K562 (cell line): ENCODE measurements around the gene C1orf74. TPM values are rescaled to one million over a fixed set of nuclear protein-coding genes. Genes with fewer than 3 reads are reported as not detected.
A peak's percentile ranks its signal among the peaks of the same experiment; 100 is the strongest.

Experiments used
- BMI1 ChIP-seq: fragments of 150-350 bp; IDR thresholded peaks from 2 replicates; pipeline ENCODE4 v1.6.1; 2014; ENCODE audit warnings: low read length
- DACH1 ChIP-seq: fragments of 450-650 bp; IDR thresholded peaks from 2 replicates; pipeline ENCODE4 v1.6.1; 2018; ENCODE audit not compliant: partially characterized antibody
- DDX20 ChIP-seq: fragments of 450-650 bp; IDR thresholded peaks from 2 replicates; pipeline ENCODE4 v1.6.1; 2016; ENCODE audit warnings: missing genetic modification characterization, low read depth, mild to moderate bottlenecking, missing compliant biosample characterization, moderate library complexity
- KLF1 ChIP-seq: fragments of 450-650 bp; IDR thresholded peaks from 2 replicates; pipeline ENCODE4 v1.6.1; 2016; ENCODE audit warnings: missing genetic modification characterization, missing compliant biosample characterization
- KLF16 ChIP-seq: IDR thresholded peaks from 2 replicates; pipeline ENCODE4 v1.6.1; 2016; ENCODE audit warnings: antibody characterized with exemption
- MED1 ChIP-seq: sonication (generic); formaldehyde crosslinking; IDR thresholded peaks from 2 replicates; pipeline ENCODE4 v1.8.1; 2023; ENCODE audit warnings: missing genetic modification reagents, borderline replicate concordance
- MLLT1 ChIP-seq, 2 experiments: fragments of 450-650 bp; IDR thresholded peaks; 2 replicates each; pipeline ENCODE4 v1.6.1; 2016
- POLR2AphosphoS2 ChIP-seq: IDR thresholded peaks from 2 replicates; pipeline ENCODE4 v1.6.1; 2012; ENCODE audit warnings: low read length, improper control_type of control experiment
- SMARCA5 ChIP-seq: fragments of 450-650 bp; IDR thresholded peaks from 2 replicates; pipeline ENCODE4 v1.6.1; 2016
- SUPT5H ChIP-seq: fragments of 450-650 bp; IDR thresholded peaks from 2 replicates; pipeline ENCODE4 v1.6.1; 2016
- ZNF668 ChIP-seq: fragments of 250-450 bp; sonication (Bioruptor Pico); IDR thresholded peaks from 2 replicates; pipeline ENCODE4 v1.8.0; 2022; ENCODE audit warnings: mild to moderate bottlenecking, inconsistent platforms
- ZNF695 ChIP-seq: fragments of 450-650 bp; formaldehyde crosslinking; IDR thresholded peaks from 2 replicates; pipeline ENCODE4 v1.4.0; 2020; ENCODE audit warnings: mild to moderate bottlenecking, moderate library complexity
- polyA plus RNA-seq, 8 experiments: library from polyadenylated mRNA; depleted of rRNA in 4 of 8; stranded (reverse) in 5 of 8; unstranded in 3 of 8; fragments of >200 nt; fragmentation: Nextera tagmentation in 2 of 8; fragmentation: Illumina TruSeq in 1 of 8; extraction: Ambion mirVana in 2 of 8; extraction: Trizol in 1 of 8; gene quantifications; 2 replicates each; pipeline versions ENCODE4 v1.2.1 to v1.2.3, GENCODE V29; 2011 to 2014; ENCODE audit warnings: inconsistent platforms in 1 of 8, missing spikeins in 1 of 8
- total RNA-seq, 7 experiments: library from RNA; depleted of rRNA in 6 of 7; stranded (reverse); fragments of >200 nt in 6 of 7; fragmentation: Illumina TruSeq in 2 of 7; extraction: Trizol in 2 of 7; gene quantifications; 2 replicates each; pipeline versions ENCODE4 v1.2.1 to v1.2.3, GENCODE V29; 2011 to 2021; ENCODE audit warnings: low replicate concordance in 1 of 7
- TF ChIP-seq, protein P1 (sequence below): fragments of 250-450 bp; sonication (Bioruptor Pico); IDR thresholded peaks from 2 replicates; pipeline ENCODE4 v1.4.0; 2020
- TF ChIP-seq, protein P2 (sequence below), 3 experiments: IDR thresholded peaks in 2 of 3; conservative IDR thresholded peaks in 1 of 3; 2 replicates each; pipeline ENCODE4 v1.5.1; 2011 to 2012; ENCODE audit warnings: low read length in 3 of 3, mild to moderate bottlenecking in 3 of 3, control low read depth in 2 of 3, improper control_type of control experiment in 1 of 3, inconsistent platforms in 1 of 3, low read depth in 1 of 3, mixed read lengths in 1 of 3, moderate library complexity in 1 of 3; ENCODE audit not compliant: insufficient read depth in 2 of 3
- TF ChIP-seq, protein P3 (sequence below): fragments of 450-650 bp; formaldehyde crosslinking; IDR thresholded peaks from 2 replicates; pipeline ENCODE4 v1.4.0; 2020; ENCODE audit warnings: mild to moderate bottlenecking
- TF ChIP-seq, protein P4 (sequence below): fragments of 450-650 bp; IDR thresholded peaks from 2 replicates; pipeline ENCODE4 v1.6.1; 2014; ENCODE audit warnings: low read depth, mild to moderate bottlenecking, moderate library complexity, borderline replicate concordance

The C1orf74 gene
- total and polyA plus RNA-seq, 9 of the 15 experiments (the other 6 are each of a cell fraction or from before 2014, with no cell fraction given): 4.0 to 7.6 (median 5.7) TPM

DNA sequence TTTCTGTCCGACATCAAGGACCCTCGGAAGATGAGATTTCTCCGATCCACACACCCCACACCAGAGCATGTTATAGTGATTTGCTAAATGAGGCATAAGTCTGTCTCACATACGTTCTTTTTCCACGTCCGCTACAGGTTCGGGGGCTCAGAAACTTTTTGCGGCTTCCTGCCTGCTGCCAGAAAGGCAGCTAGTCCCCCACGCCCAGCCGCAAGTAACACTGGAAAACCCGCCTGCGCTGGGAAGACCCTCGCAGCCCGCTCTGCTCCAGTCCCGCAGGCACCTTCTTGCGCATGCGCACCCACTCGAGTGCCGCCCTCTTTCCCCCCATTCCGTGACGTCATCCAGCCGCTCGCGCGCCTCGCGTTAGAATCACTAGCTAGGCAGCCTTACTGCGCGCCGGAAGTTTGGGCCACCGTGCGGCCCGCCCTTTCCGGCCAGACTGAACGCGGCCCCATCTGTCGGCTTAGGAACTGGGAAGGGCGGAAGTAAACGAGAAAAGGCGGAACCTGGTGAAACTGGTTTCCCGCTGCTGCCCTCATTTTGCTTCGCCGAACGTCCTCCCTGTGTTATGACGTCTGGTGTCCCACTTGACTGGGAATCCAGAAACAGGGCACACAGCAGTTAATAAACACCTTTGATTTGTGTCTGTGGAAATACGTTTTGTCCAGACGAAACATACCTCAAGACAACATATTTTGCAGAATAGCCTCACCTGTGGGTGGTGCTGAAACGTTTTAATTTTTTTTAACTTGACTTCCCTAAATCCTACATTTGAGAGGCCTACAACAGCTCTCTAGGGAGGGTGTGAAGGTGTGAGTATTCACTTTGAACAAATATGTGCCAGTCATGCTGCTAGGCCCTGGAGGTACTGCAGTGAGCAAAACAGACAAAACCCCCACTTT lies at the start of gene C1orf74 (continued):
- TF ChIP-seq, protein P1, sequence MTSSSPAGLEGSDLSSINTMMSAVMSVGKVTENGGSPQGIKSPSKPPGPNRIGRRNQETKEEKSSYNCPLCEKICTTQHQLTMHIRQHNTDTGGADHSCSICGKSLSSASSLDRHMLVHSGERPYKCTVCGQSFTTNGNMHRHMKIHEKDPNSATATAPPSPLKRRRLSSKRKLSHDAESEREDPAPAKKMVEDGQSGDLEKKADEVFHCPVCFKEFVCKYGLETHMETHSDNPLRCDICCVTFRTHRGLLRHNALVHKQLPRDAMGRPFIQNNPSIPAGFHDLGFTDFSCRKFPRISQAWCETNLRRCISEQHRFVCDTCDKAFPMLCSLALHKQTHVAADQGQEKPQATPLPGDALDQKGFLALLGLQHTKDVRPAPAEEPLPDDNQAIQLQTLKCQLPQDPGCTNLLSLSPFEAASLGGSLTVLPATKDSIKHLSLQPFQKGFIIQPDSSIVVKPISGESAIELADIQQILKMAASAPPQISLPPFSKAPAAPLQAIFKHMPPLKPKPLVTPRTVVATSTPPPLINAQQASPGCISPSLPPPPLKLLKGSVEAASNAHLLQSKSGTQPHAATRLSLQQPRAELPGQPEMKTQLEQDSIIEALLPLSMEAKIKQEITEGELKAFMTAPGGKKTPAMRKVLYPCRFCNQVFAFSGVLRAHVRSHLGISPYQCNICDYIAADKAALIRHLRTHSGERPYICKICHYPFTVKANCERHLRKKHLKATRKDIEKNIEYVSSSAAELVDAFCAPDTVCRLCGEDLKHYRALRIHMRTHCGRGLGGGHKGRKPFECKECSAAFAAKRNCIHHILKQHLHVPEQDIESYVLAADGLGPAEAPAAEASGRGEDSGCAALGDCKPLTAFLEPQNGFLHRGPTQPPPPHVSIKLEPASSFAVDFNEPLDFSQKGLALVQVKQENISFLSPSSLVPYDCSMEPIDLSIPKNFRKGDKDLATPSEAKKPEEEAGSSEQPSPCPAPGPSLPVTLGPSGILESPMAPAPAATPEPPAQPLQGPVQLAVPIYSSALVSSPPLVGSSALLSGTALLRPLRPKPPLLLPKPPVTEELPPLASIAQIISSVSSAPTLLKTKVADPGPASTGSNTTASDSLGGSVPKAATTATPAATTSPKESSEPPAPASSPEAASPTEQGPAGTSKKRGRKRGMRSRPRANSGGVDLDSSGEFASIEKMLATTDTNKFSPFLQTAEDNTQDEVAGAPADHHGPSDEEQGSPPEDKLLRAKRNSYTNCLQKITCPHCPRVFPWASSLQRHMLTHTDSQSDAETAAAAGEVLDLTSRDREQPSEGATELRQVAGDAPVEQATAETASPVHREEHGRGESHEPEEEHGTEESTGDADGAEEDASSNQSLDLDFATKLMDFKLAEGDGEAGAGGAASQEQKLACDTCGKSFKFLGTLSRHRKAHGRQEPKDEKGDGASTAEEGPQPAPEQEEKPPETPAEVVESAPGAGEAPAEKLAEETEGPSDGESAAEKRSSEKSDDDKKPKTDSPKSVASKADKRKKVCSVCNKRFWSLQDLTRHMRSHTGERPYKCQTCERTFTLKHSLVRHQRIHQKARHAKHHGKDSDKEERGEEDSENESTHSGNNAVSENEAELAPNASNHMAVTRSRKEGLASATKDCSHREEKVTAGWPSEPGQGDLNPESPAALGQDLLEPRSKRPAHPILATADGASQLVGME (CRISPR knock-in tag): no peak
- peak; percentile 69 to 74; a peak in 3 of 4 replicates for TF ChIP-seq MLLT1 (IDR thresholded peaks at IDR 0.05)
- TF ChIP-seq, protein P2, sequence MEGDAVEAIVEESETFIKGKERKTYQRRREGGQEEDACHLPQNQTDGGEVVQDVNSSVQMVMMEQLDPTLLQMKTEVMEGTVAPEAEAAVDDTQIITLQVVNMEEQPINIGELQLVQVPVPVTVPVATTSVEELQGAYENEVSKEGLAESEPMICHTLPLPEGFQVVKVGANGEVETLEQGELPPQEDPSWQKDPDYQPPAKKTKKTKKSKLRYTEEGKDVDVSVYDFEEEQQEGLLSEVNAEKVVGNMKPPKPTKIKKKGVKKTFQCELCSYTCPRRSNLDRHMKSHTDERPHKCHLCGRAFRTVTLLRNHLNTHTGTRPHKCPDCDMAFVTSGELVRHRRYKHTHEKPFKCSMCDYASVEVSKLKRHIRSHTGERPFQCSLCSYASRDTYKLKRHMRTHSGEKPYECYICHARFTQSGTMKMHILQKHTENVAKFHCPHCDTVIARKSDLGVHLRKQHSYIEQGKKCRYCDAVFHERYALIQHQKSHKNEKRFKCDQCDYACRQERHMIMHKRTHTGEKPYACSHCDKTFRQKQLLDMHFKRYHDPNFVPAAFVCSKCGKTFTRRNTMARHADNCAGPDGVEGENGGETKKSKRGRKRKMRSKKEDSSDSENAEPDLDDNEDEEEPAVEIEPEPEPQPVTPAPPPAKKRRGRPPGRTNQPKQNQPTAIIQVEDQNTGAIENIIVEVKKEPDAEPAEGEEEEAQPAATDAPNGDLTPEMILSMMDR (IDR thresholded peaks at IDR 0.05 in 2 of 3, conservative IDR thresholded peaks at IDR 0.05 in 1 of 3; ENCODE audit: insufficient read depth in 2 of 3, low read depth in 1 of 3, low read length in 3 of 3): peak in 2 of 3 experiments; percentile 14 to 34; a peak in 2 of 6 replicates
- TF ChIP-seq, protein P3, sequence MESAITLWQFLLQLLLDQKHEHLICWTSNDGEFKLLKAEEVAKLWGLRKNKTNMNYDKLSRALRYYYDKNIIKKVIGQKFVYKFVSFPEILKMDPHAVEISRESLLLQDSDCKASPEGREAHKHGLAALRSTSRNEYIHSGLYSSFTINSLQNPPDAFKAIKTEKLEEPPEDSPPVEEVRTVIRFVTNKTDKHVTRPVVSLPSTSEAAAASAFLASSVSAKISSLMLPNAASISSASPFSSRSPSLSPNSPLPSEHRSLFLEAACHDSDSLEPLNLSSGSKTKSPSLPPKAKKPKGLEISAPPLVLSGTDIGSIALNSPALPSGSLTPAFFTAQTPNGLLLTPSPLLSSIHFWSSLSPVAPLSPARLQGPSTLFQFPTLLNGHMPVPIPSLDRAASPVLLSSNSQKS (CRISPR knock-in tag): 0 out of 2 replicates have a peak, but pooled peaks have one; percentile 20
- TF ChIP-seq SMARCA5: no peak
- TF ChIP-seq MED1 (CRISPR knock-in tag): no peak
- TF ChIP-seq BMI1: no peak
- no peak for TF ChIP-seq DACH1
- TF ChIP-seq ZNF668: peak; percentile 83
- no peak for TF ChIP-seq KLF16
- no peak for TF ChIP-seq ZNF695 (CRISPR knock-in tag)
- TF ChIP-seq, protein P4, sequence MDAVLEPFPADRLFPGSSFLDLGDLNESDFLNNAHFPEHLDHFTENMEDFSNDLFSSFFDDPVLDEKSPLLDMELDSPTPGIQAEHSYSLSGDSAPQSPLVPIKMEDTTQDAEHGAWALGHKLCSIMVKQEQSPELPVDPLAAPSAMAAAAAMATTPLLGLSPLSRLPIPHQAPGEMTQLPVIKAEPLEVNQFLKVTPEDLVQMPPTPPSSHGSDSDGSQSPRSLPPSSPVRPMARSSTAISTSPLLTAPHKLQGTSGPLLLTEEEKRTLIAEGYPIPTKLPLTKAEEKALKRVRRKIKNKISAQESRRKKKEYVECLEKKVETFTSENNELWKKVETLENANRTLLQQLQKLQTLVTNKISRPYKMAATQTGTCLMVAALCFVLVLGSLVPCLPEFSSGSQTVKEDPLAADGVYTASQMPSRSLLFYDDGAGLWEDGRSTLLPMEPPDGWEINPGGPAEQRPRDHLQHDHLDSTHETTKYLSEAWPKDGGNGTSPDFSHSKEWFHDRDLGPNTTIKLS: peak; percentile 90
- peak; percentile 84; the same call in 1 of the 2 replicates for TF ChIP-seq POLR2AphosphoS2
- peak; percentile 65; the same call in 1 of the 2 replicates for TF ChIP-seq DDX20 (tag)
- peak; percentile 98 for TF ChIP-seq SUPT5H
- peak; percentile 68; the same call in 1 of the 2 replicates for TF ChIP-seq KLF1 (tag)
